Nephron (organoid): ENCODE measurements around the gene EFTUD2.

Source experiments
- H3K27ac Mint-ChIP-seq, 3 experiments: 2 replicates each; pipeline ENCODE4 v1.8.0; 2020; ENCODE audit warnings: mixed read lengths in 3 of 3, mild to moderate bottlenecking in 2 of 3, moderate library complexity in 1 of 3
- H3K27me3 Mint-ChIP-seq: 2 replicates; pipeline ENCODE4 v1.8.0; 2021; ENCODE audit warnings: low read depth, mild to moderate bottlenecking, moderate library complexity, mixed read lengths
- H3K36me3 Mint-ChIP-seq: 2 replicates; pipeline ENCODE4 v1.8.0; 2020; ENCODE audit warnings: low read depth, mixed read lengths
- H3K4me1 Mint-ChIP-seq: 2 replicates; pipeline ENCODE4 v1.8.0; 2020; ENCODE audit warnings: mixed read lengths
- H3K4me3 Mint-ChIP-seq, 3 experiments: 2 replicates each; pipeline ENCODE4 v1.8.0; 2020; ENCODE audit warnings: mild to moderate bottlenecking in 3 of 3, mixed read lengths in 3 of 3, moderate library complexity in 2 of 3
- H3K9me3 Mint-ChIP-seq: 2 replicates; pipeline ENCODE4 v1.8.0; 2020; ENCODE audit warnings: mixed read lengths
- TF ChIP-seq, protein P1 (sequence below), 3 experiments: fragments of 200-600 bp; sonication (generic); IDR thresholded peaks; one replicate each; pipeline ENCODE4 v1.5.0; 2021; ENCODE audit warnings: antibody characterized with exemption in 3 of 3; ENCODE audit not compliant: unreplicated experiment in 3 of 3

Gene EFTUD2

DNA sequence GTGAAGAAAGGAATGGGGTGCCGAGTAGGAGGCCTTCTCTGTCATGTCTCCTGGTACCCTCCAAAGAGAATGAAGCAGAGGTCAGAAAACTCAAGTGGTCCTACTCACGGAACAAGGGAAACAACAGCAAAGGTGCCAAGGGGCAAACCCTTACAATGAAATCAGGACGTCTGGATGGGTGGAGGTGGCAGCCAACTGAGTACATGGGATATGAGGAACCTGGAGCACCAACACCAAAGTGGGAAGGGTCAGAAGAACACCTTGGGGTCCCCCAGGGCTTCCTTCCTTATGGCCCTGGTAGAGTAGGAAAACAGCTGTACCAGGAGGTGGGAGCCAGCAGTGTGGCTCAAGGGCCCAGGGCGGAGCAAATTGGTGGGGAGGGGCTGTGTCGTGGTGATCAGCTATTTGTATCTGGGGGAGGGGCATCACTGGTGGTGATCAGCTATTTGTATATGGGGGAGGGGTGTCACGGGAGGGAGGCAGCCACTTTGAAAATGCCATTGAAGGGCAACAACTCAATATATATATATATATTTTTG lies 50.9 kb downstream of the EFTUD2 start:
- peaks cover 9% of the 10 kb centered on the region for H3K4me1 Mint-ChIP-seq
- H3K27me3 Mint-ChIP-seq, result no peaks in the 10 kb centered on the region
- no peak overlapping the region for H3K4me3 Mint-ChIP-seq
- peaks cover 26% of the 10 kb centered on the region for H3K36me3 Mint-ChIP-seq
- H3K27ac Mint-ChIP-seq, result peak overlapping the region in 1 of 3 experiments; percentile 61
- TF ChIP-seq, protein P1, sequence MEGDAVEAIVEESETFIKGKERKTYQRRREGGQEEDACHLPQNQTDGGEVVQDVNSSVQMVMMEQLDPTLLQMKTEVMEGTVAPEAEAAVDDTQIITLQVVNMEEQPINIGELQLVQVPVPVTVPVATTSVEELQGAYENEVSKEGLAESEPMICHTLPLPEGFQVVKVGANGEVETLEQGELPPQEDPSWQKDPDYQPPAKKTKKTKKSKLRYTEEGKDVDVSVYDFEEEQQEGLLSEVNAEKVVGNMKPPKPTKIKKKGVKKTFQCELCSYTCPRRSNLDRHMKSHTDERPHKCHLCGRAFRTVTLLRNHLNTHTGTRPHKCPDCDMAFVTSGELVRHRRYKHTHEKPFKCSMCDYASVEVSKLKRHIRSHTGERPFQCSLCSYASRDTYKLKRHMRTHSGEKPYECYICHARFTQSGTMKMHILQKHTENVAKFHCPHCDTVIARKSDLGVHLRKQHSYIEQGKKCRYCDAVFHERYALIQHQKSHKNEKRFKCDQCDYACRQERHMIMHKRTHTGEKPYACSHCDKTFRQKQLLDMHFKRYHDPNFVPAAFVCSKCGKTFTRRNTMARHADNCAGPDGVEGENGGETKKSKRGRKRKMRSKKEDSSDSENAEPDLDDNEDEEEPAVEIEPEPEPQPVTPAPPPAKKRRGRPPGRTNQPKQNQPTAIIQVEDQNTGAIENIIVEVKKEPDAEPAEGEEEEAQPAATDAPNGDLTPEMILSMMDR (IDR thresholded peaks at IDR 0.05; ENCODE audit: unreplicated experiment in 3 of 3), result no peak
- no peaks in the 10 kb centered on the region for H3K9me3 Mint-ChIP-seq

DNA sequence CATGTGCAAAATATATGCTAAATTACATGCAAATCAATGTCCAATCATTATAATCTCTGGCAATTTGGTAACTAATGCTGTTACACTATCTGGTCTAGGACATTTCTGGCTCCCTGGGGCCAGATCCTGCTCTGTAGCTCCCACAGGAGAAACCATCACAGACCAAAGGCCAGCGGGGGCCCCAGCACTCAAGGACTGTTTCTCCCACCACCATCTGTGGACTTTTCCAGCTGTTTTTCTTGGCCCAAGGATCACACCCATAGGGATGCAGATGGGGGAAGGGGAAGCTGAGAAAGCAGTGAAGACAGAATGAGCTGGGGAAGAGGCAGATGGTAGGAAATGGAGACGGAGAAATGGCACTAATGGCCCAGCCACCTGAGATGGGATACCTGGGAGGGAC lies 51.7 kb downstream of the EFTUD2 start, which contains the start of gene HIGD1B:
HIGD1B (plus strand) TSS at position 298 of the 400 bp plus-strand sequence. CDS start 270 bp downstream, outside the sequence.
- no peak within 1 kb of the TSS for H3K4me3 Mint-ChIP-seq
- H3K27me3 Mint-ChIP-seq, result peaks cover 2% of the 10 kb centered on the region

DNA sequence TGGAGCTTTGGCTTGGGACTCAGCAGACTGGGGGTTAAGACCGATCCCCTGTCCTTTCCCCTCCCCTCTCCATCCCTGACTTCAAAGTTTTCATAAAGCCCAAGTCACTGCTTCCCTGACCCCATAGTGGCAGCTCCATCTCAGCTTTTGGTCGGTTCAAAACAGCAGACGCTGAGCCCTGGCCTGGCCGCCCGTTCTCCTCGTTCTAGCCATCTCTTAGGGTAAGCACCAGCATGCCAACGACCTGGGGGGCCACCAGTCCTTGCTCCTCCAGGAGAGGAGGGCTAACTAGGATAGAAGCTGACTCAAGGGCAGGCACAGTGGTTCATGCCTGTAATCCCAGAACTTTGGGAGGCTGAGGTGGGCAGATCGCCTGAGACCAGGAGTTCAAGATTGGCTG lies 53.0 kb downstream of the EFTUD2 start:
- H3K36me3 Mint-ChIP-seq, result peaks cover 14% of the 10 kb centered on the region
- no peaks in the 10 kb centered on the region for H3K9me3 Mint-ChIP-seq
- H3K27me3 Mint-ChIP-seq, result peaks cover 7% of the 10 kb centered on the region
- peaks cover 19% of the 10 kb centered on the region for H3K4me1 Mint-ChIP-seq
- H3K4me3 Mint-ChIP-seq, result no peak overlapping the region
- TF ChIP-seq, protein P1 (IDR thresholded peaks at IDR 0.05; ENCODE audit: unreplicated experiment in 3 of 3), result no peak
- H3K27ac Mint-ChIP-seq, result no peak overlapping the region

More for the DNA sequence above, 51.7 kb downstream of the EFTUD2 start, which contains the start of gene HIGD1B:
- Mint-ChIP-seq H3K9me3 (no peaks in the 10 kb centered on the region), H3K27ac (peak within 1 kb of the TSS; percentile 37 to 63 (median 61)), H3K36me3 (peaks cover 23% of the 10 kb centered on the region), H3K4me1 (peaks cover 16% of the 10 kb centered on the region)
- TF ChIP-seq, protein P1 (IDR thresholded peaks at IDR 0.05; ENCODE audit: unreplicated experiment in 3 of 3), result no peak

DNA sequence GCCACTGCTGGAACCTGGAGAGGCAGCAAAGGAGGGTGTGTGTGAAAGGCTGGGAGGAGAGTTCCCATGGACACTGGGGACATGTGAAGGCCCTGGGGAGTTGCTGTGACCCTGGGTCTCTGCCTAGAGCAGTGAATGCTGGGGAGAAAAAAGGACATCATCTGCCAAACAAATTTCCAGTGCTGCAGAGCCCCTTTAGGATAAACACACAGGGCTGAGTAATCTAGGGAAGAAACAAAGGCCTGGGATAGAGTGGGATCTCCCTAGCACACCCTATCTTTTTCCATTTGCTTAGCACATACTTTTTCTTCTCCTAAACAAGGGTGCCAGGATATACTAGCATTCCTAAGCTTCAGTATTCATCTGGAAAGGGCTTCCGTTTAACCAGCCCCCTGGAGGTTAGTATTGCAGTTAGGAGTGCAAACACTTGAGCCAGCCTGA lies 54.8 kb downstream of the EFTUD2 start:
- Mint-ChIP-seq H3K4me3 (no peak overlapping the region), H3K27ac (peak overlapping the region in 1 of 3 experiments; percentile 31), H3K27me3 (peaks cover 10% of the 10 kb centered on the region)

DNA sequence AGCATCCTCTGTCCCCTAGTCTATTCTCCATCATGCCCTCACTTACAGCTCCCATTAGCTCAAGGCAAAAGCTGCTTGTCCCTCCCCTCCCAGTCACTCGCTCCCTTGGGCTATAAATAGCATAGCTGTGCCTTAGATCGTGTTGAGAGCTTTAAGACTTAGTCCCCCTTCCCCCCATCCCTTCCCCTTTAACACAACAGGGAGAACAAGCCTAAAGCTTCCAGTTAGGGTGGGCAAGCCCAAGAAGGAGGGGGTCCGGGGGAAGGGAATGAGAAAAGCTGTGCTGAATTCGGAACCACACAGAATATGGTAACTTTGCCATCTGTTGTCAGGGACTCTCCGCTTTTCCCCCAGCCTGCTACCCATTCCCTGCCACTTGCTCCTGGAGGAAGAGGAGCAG lies 56.5 kb downstream of the EFTUD2 start:
- TF ChIP-seq, protein P1 (IDR thresholded peaks at IDR 0.05; ENCODE audit: unreplicated experiment in 3 of 3), result no peak
- peaks cover 13% of the 10 kb centered on the region for H3K4me1 Mint-ChIP-seq
- no peaks in the 10 kb centered on the region for H3K36me3 Mint-ChIP-seq
- H3K27me3 Mint-ChIP-seq, result peaks cover 11% of the 10 kb centered on the region
- no peak overlapping the region for H3K4me3 Mint-ChIP-seq
- H3K27ac Mint-ChIP-seq, result no peak overlapping the region
- H3K9me3 Mint-ChIP-seq, result no peaks in the 10 kb centered on the region

More for the DNA sequence above, 54.8 kb downstream of the EFTUD2 start:
- peaks cover 19% of the 10 kb centered on the region for H3K4me1 Mint-ChIP-seq
- H3K9me3 Mint-ChIP-seq, result no peaks in the 10 kb centered on the region
- TF ChIP-seq, protein P1 (IDR thresholded peaks at IDR 0.05; ENCODE audit: unreplicated experiment in 3 of 3), result no peak
- H3K36me3 Mint-ChIP-seq, result no peaks in the 10 kb centered on the region

DNA sequence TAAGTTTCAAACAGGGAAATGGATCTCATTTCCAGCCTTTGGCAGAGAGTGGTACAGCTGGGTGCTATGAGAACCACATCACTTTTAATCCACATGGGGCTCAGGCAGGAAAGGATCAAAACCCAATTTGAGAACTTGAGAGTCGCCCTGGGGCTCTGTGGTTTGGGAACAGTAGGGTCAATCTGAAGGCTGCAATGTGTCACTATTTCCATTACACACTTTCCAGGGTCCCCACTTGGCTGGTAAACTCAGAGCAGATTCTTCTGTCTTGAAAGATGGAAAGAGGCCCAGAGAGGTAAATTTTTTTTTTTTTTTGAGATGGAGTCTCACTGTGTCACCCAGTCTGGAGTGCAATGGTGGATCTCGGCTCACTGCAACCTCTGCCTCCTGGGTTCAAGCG lies 58.3 kb downstream of the EFTUD2 start:
- Mint-ChIP-seq H3K27me3 (peaks cover 11% of the 10 kb centered on the region), H3K4me3 (no peak overlapping the region), H3K36me3 (no peaks in the 10 kb centered on the region), H3K27ac (no peak overlapping the region), H3K4me1 (peaks cover 9% of the 10 kb centered on the region), H3K9me3 (no peaks in the 10 kb centered on the region)
- TF ChIP-seq, protein P1 (IDR thresholded peaks at IDR 0.05; ENCODE audit: unreplicated experiment in 3 of 3), result no peak
